Raji (cell line): ENCODE results near the gene HIVEP3.

Source experiments
- POLR2A ChIP-seq: IDR thresholded peaks from 2 replicates; pipeline ENCODE4 v1.6.1; 2011; ENCODE audit warnings: low read depth, low read length, control low read depth; ENCODE audit not compliant: insufficient read depth

The HIVEP3 gene

DNA sequence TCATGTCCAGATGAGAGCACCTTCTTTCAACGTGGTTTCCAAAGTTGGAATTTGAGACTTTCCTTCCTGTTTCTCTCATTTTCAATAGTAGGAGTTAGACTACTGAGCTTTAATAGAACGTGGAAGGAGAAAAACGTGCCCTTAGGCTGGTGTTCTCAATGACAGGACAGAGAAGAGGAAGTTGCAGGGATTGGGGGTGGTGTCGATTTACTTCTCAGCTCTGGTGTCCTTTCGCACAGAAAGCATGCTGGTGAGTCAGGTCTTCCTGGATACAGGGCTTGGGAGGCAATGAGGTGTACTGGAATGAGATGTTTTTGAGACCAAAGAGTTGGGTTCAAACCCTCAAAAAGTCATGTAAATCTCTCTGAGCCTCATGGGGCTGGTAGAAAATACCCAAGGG, 67.1 kb downstream of the HIVEP3 start:
- no peak for TF ChIP-seq POLR2A

DNA sequence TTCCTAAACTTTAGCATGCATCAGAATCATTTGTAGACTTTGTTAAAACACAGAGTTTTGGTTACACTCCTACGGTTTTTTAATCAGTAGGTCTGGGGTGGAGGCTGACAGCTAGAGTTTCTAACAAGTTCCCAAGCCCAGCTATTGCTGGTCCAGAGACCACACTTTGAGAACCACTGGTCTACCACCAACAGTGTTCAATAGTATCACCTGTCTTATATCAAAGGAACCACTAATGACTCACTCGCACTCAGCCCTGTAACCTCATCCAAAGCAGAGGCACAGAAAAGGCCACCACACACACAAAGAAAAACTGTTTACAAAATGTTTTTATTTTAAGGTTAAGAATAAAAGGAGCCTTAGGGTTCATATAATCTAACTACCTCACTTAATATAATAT, 68.7 kb downstream of the HIVEP3 start:
- TF ChIP-seq POLR2A: no peak

DNA sequence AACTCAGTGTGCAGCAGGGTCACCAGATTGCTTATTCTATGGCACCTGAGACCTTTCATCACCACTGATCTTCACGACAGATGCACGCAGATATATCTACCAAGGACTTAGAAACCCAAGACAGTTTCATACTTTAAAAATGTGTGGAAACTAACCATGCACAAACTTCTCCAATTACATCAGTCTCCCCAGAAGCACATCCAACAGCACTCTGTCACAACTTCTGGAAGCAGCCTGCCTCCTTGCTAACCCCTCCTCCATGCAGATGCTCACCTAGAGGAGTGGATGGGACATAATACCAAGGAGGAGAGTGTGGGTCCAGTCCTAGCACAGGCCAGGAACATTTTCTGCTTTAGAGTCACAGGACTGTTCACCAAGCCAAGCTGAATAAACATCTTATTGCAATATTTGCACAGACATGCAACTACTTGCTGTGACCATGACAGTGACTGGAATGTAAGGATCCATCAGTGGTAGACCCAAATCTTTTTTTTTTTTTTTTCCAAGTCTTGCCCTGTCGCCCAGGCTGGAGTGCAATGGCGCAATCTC, 69.4 kb downstream of the HIVEP3 start:
- no peak for TF ChIP-seq POLR2A

DNA sequence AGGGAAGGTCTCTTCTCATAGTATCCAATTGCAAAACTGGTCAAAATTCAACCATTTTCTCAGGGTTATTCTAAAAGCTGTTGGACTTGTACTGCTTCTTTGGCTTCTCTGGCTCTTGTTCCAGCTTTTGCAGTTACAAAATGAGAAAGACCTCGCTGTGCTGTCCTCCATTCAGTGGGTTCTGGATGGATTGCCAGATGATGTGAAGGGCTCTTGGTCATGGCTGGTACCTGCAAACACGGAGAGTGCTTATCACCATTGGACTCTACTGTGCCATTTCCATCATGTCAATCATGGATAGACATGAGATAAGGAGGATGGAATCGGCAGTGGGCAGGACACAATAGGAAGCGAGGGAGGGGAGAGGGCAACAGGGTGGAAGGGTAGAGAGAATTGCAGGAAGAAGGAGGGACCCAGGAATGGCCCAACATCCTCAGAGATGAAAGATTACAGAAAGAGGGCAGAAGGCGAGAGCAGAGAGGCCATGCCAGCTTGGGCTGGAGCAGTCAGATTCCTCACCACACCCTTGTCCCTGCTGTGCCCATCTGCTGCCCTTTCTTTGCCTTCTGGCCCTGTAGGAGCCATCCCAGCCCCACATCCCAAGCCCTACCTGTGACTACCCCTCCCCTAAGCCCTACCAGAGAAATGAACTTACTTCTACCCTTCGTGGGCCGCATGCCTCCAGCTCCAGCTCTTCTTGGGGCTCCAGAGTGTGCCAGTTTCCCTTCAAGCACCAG, 70.3 kb downstream of the HIVEP3 start:
- TF ChIP-seq POLR2A: no peak

DNA sequence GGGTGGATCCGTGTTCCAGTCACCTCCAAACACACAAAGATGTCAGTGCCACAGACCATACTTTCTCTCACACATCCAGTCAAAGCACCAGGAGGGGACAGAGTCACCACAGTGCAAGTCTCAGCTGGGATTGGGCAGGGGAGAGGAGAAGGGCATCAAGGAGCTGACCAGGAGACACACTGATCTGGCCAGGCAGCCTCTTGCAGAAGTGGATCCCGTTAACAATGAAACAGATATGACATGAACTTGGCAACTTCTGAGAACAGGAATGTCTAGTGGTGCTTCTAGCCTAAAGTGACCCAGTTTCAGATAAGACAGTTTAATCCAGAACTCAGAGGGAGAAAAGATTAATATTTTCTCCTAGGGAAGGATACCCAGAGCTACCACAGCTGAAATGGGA, 71.0 kb downstream of the HIVEP3 start:
- no peak for TF ChIP-seq POLR2A

DNA sequence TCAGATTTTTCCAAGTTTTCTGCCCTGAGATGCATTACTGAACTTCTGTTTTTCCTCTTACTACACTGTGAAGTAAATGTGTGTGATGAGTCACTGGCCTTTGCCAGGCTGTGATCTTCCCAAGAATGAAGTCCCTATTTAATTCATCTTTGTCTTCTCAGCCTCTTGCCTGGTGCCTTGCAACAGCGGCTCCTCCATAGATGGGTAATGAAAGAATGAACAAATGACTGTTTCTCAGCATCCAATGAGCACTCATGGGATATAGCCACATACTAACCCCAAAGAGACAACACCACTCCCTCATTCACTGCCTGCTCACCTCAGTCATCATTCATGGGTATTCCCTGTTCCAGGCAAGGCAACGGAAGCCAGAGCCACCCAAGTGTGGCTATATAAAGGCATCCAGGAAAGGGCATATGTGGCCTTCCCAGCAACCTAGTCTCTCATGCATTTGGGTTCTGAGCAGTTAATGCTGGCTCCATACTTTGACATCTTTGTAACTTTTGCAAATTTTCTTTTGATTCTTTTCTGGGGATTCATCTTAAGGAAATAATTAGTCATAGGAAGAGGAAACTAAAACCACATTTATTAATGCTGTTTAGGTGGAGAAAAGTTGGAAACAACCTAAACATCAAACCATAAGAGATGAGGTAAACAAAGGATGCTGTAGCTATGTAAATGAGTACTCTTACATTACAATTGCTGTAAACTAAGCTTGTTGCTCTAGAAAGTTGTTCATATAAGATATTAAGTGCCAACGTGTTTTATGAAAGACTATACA, 71.9 kb downstream of the HIVEP3 start:
- no peak for TF ChIP-seq POLR2A

DNA sequence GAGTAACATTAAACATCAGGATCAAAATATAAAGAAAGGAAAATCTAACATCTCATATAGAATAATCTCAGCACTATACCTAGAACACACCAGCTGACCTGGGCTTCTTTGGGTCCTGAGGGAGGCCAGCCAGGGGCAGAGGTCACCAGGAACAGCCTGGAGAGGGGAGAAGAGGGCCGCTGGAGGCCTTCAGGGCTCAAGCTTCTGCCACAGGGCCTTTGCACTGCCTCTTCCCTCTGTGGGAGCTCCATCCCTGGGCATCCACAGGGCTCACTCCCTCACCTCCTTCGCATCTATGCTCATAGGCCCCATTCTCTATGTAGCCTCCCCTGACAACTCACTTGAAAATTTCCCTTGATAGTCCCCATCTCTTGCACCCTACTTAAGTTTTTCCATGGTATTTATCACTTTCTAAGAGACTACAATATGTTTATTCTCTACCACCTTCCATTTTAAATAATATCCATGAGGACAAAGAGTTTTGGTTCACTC, 73.9 kb downstream of the HIVEP3 start:
- no peak for TF ChIP-seq POLR2A

DNA sequence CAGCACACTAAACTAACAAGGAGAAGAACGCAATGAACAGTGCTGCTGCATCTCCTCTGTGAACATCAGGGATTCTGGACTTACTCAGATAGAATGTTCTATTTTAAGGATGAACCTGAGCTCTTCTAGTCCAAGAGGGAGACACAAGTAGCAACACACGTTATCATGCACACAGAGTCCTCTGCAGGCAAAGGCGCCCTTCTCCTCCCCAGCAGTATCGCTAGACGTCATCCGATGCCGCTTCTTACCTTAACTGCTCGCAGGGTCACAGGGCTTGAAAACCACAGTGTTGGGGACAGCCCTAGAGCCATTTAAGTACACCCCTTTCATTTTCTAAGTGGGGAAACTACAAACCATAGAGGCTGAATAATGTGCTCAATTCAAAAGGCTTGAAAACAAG, 74.5 kb downstream of the HIVEP3 start:
- TF ChIP-seq POLR2A: no peak

DNA sequence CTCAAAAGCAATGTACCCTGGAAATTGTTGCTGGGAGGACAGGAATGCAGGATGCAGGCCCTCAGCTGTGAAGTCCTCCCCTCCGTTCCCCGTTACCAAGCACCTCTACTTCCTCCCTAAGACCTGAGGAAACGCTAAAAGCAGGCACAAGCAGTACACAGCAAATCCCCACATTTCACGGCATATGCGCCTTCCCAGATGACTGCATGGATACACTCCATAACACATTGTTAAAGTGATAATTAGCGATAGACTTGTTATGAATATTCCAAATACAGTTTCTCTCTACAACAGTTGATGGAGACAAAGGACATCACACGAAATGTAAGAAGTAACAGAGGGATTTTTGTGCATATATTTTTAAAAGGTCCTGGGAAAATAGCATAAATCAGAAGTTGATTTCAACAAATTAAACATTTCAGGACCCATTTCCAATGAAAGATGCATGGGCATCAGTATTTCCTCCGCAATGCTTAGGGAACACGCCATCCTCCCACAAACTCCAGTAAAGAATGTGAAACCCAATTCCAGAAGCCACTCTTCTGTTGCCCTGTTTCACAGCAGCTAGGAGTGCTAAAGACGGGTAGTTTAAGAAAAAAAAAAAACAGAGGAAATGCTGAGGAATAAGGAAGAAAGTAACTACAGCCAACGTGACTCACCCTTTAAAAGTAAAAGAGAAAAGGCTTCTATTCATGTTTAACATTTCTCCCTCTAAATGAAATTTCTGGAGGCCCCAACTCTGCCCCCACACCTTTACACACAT, 75.5 kb downstream of the HIVEP3 start:
- no peak for TF ChIP-seq POLR2A

DNA sequence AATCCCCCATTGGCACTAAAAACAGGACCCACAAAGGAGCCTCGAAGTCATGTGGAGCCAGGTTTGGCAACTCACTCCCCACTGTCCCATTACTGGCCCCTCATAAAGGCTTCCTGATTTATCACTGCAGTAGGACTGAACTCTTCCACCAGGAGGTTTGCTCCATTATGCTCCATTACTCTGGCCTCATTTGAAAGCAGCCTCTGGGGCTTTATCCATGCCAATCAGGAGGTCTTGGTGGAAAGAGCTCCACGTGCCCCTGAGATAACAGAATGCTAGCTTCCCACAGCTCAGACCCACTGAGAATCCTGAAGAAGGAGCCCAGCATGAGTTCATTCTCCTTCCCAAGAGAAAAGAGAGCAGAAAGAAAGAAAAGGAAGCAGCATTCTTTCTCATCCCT, 76.4 kb downstream of the HIVEP3 start:
- no peak for TF ChIP-seq POLR2A

DNA sequence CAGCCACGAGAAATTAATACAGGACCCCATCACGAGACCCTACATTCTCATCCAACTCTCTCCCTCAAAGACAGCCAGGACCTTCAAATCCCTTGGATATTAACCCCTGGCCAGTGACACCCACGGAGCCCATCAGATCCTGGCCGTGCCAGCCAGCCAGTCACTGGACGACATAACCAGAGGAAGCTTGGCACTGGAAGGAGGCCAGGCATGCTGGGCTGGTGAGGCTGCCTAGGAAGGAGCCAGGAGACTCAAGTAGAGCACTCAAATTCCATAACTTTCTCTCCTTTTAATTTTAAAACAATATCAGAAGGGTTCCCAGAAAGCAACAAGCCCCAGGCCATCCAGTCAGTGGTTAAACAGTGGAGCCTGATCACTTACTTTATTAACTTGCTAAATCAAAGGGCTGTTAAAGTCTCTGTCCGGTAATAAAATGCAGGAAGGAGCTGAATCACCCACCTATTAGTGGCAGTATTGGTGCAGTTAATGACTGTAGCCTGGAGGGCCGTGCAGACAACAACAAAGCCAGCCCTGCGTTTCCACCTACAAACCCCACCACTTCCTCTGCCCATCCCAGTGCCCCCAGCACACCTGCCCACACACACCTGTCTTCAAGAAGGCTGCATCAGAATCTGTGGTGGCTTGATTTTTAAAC, 78.0 kb downstream of the HIVEP3 start:
- no peak for TF ChIP-seq POLR2A

DNA sequence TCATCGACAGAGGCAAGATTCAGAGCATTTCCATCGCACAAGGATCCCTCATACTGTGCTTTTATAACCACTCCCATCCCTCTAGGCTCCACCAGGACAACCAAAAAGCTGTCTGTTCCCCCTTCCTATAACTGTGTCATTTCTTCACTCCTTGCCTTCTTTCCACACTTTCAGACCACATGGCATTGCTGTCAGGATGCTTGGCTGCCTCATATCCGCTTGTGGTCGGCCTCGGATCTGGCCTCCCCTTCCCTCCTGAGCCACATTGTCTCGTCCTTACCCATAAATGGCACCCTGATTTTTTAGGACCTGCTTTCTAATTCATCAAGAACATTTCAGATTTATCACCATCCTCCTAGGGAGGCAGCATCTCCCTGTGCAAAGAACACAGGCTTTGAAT, 80.5 kb downstream of the HIVEP3 start:
- TF ChIP-seq POLR2A: no peak

DNA sequence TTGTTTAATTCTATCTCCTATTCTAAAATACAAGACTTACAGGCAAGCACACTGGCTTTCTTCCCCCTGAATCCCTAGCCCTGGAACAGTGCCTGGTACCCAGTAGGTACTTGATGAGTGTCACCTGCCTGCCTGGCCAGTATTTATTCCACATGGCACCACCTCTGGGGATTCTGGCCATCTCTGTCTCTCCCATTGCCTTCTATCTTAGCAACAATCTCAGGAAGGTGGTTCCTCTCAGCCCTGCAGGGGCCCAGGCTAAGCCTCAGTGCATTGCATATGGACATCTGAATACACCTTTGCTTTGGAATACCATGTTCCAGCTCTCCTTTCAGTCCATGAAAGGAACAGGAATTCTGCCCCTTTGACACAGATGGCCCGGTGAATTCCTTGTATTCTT, 81.0 kb downstream of the HIVEP3 start:
- TF ChIP-seq POLR2A: no peak

DNA sequence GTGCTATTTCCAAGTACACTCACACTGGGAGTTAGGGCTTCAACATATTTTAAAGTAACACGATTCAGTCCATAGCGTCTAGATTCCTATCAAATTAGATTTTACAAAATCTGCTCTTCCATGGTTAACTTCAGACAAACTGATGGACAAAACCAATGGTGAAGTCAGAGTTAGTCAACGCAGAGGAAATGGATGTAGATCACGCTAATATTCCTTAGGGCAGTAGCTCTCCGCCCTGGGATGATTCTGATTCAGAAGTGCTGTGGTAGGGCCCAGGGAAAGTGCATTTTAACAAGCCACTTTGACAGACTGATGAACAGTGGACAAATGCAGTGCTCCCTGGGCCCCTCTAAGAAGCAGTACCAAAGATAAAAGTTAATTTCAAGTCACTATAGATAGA, 83.2 kb downstream of the HIVEP3 start:
- no peak for TF ChIP-seq POLR2A

DNA sequence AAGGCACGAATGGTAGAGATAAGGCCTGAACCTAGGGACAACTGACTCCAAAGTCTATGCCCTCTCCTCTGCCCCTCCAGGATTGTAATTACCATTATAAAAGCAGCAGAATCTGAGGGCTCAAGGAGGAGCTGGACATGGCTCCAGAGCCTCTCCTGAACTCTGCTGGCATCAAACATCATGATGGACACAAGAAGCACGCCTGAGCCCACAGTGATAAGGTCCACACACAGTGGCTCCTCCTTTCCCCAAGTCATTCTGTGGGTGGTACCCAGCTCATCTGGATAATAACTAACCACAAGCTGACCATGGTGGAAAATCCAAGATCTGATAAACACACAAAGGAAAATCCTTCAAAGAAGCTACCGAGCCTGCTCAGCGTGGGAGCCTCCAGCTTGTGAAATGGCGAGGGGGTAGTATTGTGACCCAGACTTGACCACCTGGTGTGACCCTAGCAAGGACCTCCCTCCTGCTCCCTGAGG, 85.2 kb downstream of the HIVEP3 start:
- no peak for TF ChIP-seq POLR2A
